SK-N-MC (cell line): ENCODE measurements around the gene MARCHF2.

Experiments
- EZH2 ChIP-seq: fragments of 200-600 bp; sonication (generic); IDR thresholded peaks from one replicate; pipeline ENCODE4 v1.6.1; 2017; ENCODE audit warnings: antibody characterized with exemption
- POLR2AphosphoS5 ChIP-seq: IDR thresholded peaks from 2 replicates; pipeline ENCODE4 v1.6.1; 2012; ENCODE audit warnings: mild to moderate bottlenecking, low read depth, low read length, borderline replicate concordance

- TF ChIP-seq POLR2AphosphoS5 (no peak), EZH2 (no peak)
These were observed 16.4 kb upstream of the MARCHF2 start for GRCh38 chr19:8396563-8397203.
